Neutrophil (primary cell): ENCODE results near the gene CD248.

Source experiments
- H3K27ac ChIP-seq: fragments of 200-600 bp; sonication (generic); 2 replicates; pipeline ENCODE4 v1.5.1; 2016; ENCODE audit warnings: mild to moderate bottlenecking, moderate library complexity
- H3K27me3 ChIP-seq: fragments of 200-600 bp; sonication (generic); 2 replicates; pipeline ENCODE4 v1.6.0; 2016; ENCODE audit warnings: mild to moderate bottlenecking
- H3K36me3 ChIP-seq: fragments of 200-600 bp; sonication (generic); 2 replicates; pipeline ENCODE4 v1.5.1; 2017
- H3K4me1 ChIP-seq, 2 experiments: fragments of 200-600 bp in 1 of 2; sonication (generic) in 1 of 2; 1 replicate in 1 of 2; 2 replicates in 1 of 2; pipeline versions ENCODE4 v1.5.1 to v1.6.1; 2013 to 2016; ENCODE audit warnings: low read depth in 1 of 2, low read length in 1 of 2, mild to moderate bottlenecking in 1 of 2, moderate library complexity in 1 of 2; ENCODE audit not compliant: control insufficient read depth in 1 of 2, insufficient read depth in 1 of 2
- H3K4me3 ChIP-seq, 2 experiments: fragments of 200-600 bp in 1 of 2; sonication (generic) in 1 of 2; 1 replicate in 1 of 2; 2 replicates in 1 of 2; pipeline ENCODE4 v1.5.1; 2013 to 2016; ENCODE audit warnings: low read depth in 1 of 2, low read length in 1 of 2, mild to moderate bottlenecking in 1 of 2, moderate library complexity in 1 of 2
- H3K9me3 ChIP-seq: fragments of 200-600 bp; sonication (generic); 2 replicates; pipeline ENCODE4 v1.5.1; 2016
- TF ChIP-seq, protein P1 (sequence below): fragments of 200-600 bp; sonication (generic); IDR thresholded peaks from 2 replicates; pipeline ENCODE4 v1.5.1; 2016; ENCODE audit warnings: antibody characterized with exemption

CD248 gene

GRCh38 chr11:66268244-66268951 is 48.4 kb downstream of the CD248 start, which contains the start of gene RAB1B:
Gene RAB1B, plus strand, starts transcription at chr11:66268639. Its CDS starts 41 bp downstream, at chr11:66268680.
- TF ChIP-seq, protein P1, sequence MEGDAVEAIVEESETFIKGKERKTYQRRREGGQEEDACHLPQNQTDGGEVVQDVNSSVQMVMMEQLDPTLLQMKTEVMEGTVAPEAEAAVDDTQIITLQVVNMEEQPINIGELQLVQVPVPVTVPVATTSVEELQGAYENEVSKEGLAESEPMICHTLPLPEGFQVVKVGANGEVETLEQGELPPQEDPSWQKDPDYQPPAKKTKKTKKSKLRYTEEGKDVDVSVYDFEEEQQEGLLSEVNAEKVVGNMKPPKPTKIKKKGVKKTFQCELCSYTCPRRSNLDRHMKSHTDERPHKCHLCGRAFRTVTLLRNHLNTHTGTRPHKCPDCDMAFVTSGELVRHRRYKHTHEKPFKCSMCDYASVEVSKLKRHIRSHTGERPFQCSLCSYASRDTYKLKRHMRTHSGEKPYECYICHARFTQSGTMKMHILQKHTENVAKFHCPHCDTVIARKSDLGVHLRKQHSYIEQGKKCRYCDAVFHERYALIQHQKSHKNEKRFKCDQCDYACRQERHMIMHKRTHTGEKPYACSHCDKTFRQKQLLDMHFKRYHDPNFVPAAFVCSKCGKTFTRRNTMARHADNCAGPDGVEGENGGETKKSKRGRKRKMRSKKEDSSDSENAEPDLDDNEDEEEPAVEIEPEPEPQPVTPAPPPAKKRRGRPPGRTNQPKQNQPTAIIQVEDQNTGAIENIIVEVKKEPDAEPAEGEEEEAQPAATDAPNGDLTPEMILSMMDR, result peak; percentile 38
- H3K27ac ChIP-seq, result peak within 1 kb of the TSS; percentile 87
- H3K9me3 ChIP-seq, result no peaks in the 10 kb centered on the region
- H3K4me1 ChIP-seq, result peaks cover 28 to 32% of the 10 kb centered on the region in 2 experiments
- peak within 1 kb of the TSS; percentile 96 to 97 for H3K4me3 ChIP-seq
- peaks cover 26% of the 10 kb centered on the region for H3K36me3 ChIP-seq
- H3K27me3 ChIP-seq, result peaks cover 7% of the 10 kb centered on the region

DNA sequence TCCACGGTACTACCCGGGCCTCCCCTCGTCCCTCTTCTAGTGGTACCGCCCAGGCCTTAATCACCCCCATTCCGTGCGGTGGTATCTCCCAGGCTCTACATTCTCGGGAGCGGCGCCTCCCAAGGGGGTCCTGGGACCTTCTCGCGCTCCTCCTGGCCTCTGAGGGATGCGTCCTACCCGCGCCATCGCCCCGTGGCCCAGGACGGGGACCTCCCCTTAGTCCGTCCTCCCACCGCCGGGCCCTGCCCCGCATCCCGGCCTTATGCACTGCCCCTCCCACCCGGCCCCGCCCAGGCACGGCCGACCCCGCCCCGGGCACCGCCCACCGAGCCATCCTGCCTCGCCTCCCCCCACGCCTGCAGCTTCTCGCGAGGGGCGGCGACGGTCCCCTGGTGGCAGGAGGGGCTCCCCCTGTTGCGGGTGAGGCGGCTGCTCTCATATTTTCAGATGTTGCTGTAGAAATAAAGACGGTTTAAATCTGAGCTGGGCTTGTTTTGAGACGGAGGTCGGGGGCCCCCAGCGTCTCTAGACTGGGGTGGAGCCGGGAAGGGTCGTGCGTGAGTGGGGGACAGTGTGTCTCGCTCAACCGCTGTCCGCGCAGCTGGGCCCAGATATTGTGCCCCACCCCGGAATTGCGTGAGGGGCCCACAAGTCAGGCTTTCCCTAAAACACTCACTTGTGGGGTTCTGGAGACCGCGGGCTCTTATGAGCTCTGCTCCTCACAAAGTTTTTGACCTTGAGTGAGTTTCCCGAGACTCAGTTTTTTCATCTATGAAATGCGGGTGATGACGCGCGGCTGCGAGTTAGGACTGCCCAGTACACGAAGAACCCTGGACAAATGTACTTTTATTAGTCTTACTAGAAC is 49.2 kb downstream of the CD248 start:
- Histone ChIP-seq H3K4me3 (peak overlapping the region; percentile 96 to 97), H3K9me3 (no peaks in the 10 kb centered on the region), H3K27me3 (peaks cover 7% of the 10 kb centered on the region), H3K36me3 (peaks cover 18% of the 10 kb centered on the region), H3K27ac (peak overlapping the region; percentile 87), H3K4me1 (peaks cover 28 to 32% of the 10 kb centered on the region in 2 experiments)
- TF ChIP-seq, protein P1, result peak; percentile 5

GRCh38 chr11:66267039-66267378 is 49.8 kb downstream of the CD248 start:
- peaks cover 28 to 32% of the 10 kb centered on the region in 2 experiments for H3K4me1 ChIP-seq
- H3K27me3 ChIP-seq, result peaks cover 7% of the 10 kb centered on the region
- peaks cover 12% of the 10 kb centered on the region for H3K36me3 ChIP-seq
- TF ChIP-seq, protein P1, result no peak
- peak overlapping the region; percentile 96 to 97 for H3K4me3 ChIP-seq
- H3K27ac ChIP-seq, result peak overlapping the region; percentile 87
- H3K9me3 ChIP-seq, result no peaks in the 10 kb centered on the region

GRCh38 chr11:66266378-66267038 is 50.3 kb downstream of the CD248 start:
- TF ChIP-seq, protein P1, result no peak
- Histone ChIP-seq H3K27ac (no peak overlapping the region), H3K36me3 (peaks cover 7% of the 10 kb centered on the region), H3K9me3 (no peaks in the 10 kb centered on the region), H3K27me3 (peaks cover 7% of the 10 kb centered on the region), H3K4me1 (peaks cover 28 to 32% of the 10 kb centered on the region in 2 experiments), H3K4me3 (peak overlapping the region in 1 of 2 experiments; percentile 97)

- Histone ChIP-seq H3K9me3 (no peaks in the 10 kb centered on the region), H3K27ac (no peak overlapping the region), H3K4me3 (no peak overlapping the region), H3K36me3 (peaks cover 4% of the 10 kb centered on the region), H3K4me1 (peaks cover 28 to 32% of the 10 kb centered on the region in 2 experiments), H3K27me3 (peaks cover 7% of the 10 kb centered on the region)
- TF ChIP-seq, protein P1, result no peak
Measured at GRCh38 chr11:66265531-66266377, 51.1 kb downstream of the CD248 start.
